ENCODE measurements around the gene NEU3.
"Not testable (repeated sequence)": the region's sequence is repeated elsewhere in the genome, so short reads cannot be mapped to it uniquely, and the experiment has no call there.

The NEU3 gene

GRCh38 chr11:74990150-74990549 is 1.4 kb downstream of the NEU3 start:
- not testable (repeated sequence) for H3K9ac ChIP-seq (ENCODE audit: low read length); H4K91ac ChIP-seq (ENCODE audit: low read length); H3K4ac ChIP-seq (ENCODE audit: low read depth in 1 of 2, low read length in 2 of 2); H2AFZ ChIP-seq (ENCODE audit: low read depth, low read length); DNase-seq; H3K4me1 ChIP-seq (ENCODE audit: control insufficient read depth, insufficient read depth, low read depth, low read length); H3K18ac ChIP-seq (ENCODE audit: low read depth in 1 of 2, low read length in 2 of 2); H3K23ac ChIP-seq (ENCODE audit: low read length in 2 of 2); H2BK15ac ChIP-seq (ENCODE audit: low read depth, poor library complexity, severe bottlenecking); H2BK120ac ChIP-seq (ENCODE audit: low read depth, low read length); H3K9me3 ChIP-seq (ENCODE audit: control insufficient read depth, low read length); H3K4me2 ChIP-seq (ENCODE audit: low read length, poor library complexity, severe bottlenecking); H4K8ac ChIP-seq (ENCODE audit: low read length); H3K27ac ChIP-seq (ENCODE audit: low read length, poor library complexity, severe bottlenecking); H3K14ac ChIP-seq (ENCODE audit: low read length in 2 of 2); H2AK5ac ChIP-seq (ENCODE audit: low read length, severe bottlenecking); H3K27me3 ChIP-seq (ENCODE audit: control insufficient read depth in 1 of 2, insufficient read depth in 1 of 2, low read length in 2 of 2); H2BK5ac ChIP-seq (ENCODE audit: low read depth, low read length, poor library complexity, severe bottlenecking); H2BK12ac ChIP-seq (ENCODE audit: low read length in 2 of 2); H3K4me3 ChIP-seq (ENCODE audit: insufficient read depth in 1 of 2, low read depth in 1 of 2, low read length in 2 of 2)
- 100% methylated on average over 4 of the region's 4 CpGs for WGBS
- Histone ChIP-seq H3K79me1 (replicated peaks; ENCODE audit: low read length, poor library complexity, severe bottlenecking) (peaks cover 14% of the 10 kb centered on the region), H3K36me3 (ENCODE audit: control insufficient read depth in 1 of 2, insufficient read depth in 2 of 2, low read depth in 1 of 2, low read length in 2 of 2) (peaks cover 5 to 12% of the 10 kb centered on the region in 2 experiments)

- no peaks in the 10 kb centered on the region for H3K27me3 ChIP-seq (ENCODE audit: control insufficient read depth in 1 of 2, insufficient read depth in 1 of 2, low read length in 2 of 2)
- H3K9me3 ChIP-seq (ENCODE audit: control insufficient read depth, low read length), result no peaks in the 10 kb centered on the region
- no peak overlapping the region for H3K23ac ChIP-seq (ENCODE audit: low read length in 2 of 2)
- no peak overlapping the region for H2BK5ac ChIP-seq (ENCODE audit: low read depth, low read length, poor library complexity, severe bottlenecking)
- H4K91ac ChIP-seq (ENCODE audit: low read length), result no peak overlapping the region
- no peak overlapping the region for H3K4me2 ChIP-seq (ENCODE audit: low read length, poor library complexity, severe bottlenecking)
- H2BK15ac ChIP-seq (ENCODE audit: low read depth, poor library complexity, severe bottlenecking), result no peak overlapping the region
- H3K4ac ChIP-seq (ENCODE audit: low read depth in 1 of 2, low read length in 2 of 2), result no peak overlapping the region
- H3K79me1 ChIP-seq (replicated peaks; ENCODE audit: low read length, poor library complexity, severe bottlenecking), result peaks cover 14% of the 10 kb centered on the region
- no peak overlapping the region for H3K18ac ChIP-seq (ENCODE audit: low read depth in 1 of 2, low read length in 2 of 2)
- peaks cover 5 to 16% of the 10 kb centered on the region in 2 experiments for H3K36me3 ChIP-seq (ENCODE audit: control insufficient read depth in 1 of 2, insufficient read depth in 2 of 2, low read depth in 1 of 2, low read length in 2 of 2)
- H2AK5ac ChIP-seq (ENCODE audit: low read length, severe bottlenecking), result no peak overlapping the region
- H2BK12ac ChIP-seq (ENCODE audit: low read length in 2 of 2), result no peak overlapping the region
- peaks cover 1% of the 10 kb centered on the region for H3K4me1 ChIP-seq (ENCODE audit: control insufficient read depth, insufficient read depth, low read depth, low read length)
- H2BK120ac ChIP-seq (ENCODE audit: low read depth, low read length), result no peak overlapping the region
- H3K4me3 ChIP-seq (ENCODE audit: insufficient read depth in 1 of 2, low read depth in 1 of 2, low read length in 2 of 2), result no peak overlapping the region
- no peak for DNase-seq
- H3K27ac ChIP-seq (ENCODE audit: low read length, poor library complexity, severe bottlenecking), result no peak overlapping the region
- WGBS, result 67% methylated on average over 1 of the region's 1 CpG
- H2AFZ ChIP-seq (ENCODE audit: low read depth, low read length), result no peak overlapping the region
- no peak overlapping the region for H4K8ac ChIP-seq (ENCODE audit: low read length)
- H3K14ac ChIP-seq (ENCODE audit: low read length in 2 of 2), result no peak overlapping the region
- no peak overlapping the region for H3K9ac ChIP-seq (ENCODE audit: low read length)
Observed at GRCh38 chr11:74990941-74991340, 2.2 kb downstream of the NEU3 start.

GRCh38 chr11:74992852-74993251 is 4.1 kb downstream of the NEU3 start:
- Histone ChIP-seq H3K4me2 (ENCODE audit: low read length, poor library complexity, severe bottlenecking) (no peak overlapping the region), H3K4me3 (ENCODE audit: insufficient read depth in 1 of 2, low read depth in 1 of 2, low read length in 2 of 2) (no peak overlapping the region), H3K4me1 (ENCODE audit: control insufficient read depth, insufficient read depth, low read depth, low read length) (peaks cover 1% of the 10 kb centered on the region), H3K4ac (ENCODE audit: low read depth in 1 of 2, low read length in 2 of 2) (no peak overlapping the region), H3K23ac (ENCODE audit: low read length in 2 of 2) (no peak overlapping the region), H3K14ac (ENCODE audit: low read length in 2 of 2) (no peak overlapping the region), H3K27ac (ENCODE audit: low read length, poor library complexity, severe bottlenecking) (no peak overlapping the region), H2AK5ac (ENCODE audit: low read length, severe bottlenecking) (no peak overlapping the region), H2BK5ac (ENCODE audit: low read depth, low read length, poor library complexity, severe bottlenecking) (no peak overlapping the region), H3K9ac (ENCODE audit: low read length) (no peak overlapping the region), H3K36me3 (ENCODE audit: control insufficient read depth in 1 of 2, insufficient read depth in 2 of 2, low read depth in 1 of 2, low read length in 2 of 2) (peaks cover 5 to 16% of the 10 kb centered on the region in 2 experiments), H3K18ac (ENCODE audit: low read depth in 1 of 2, low read length in 2 of 2) (no peak overlapping the region), H2BK15ac (ENCODE audit: low read depth, poor library complexity, severe bottlenecking) (no peak overlapping the region), H3K27me3 (ENCODE audit: control insufficient read depth in 1 of 2, insufficient read depth in 1 of 2, low read length in 2 of 2) (no peaks in the 10 kb centered on the region), H2AFZ (ENCODE audit: low read depth, low read length) (no peak overlapping the region), H2BK120ac (ENCODE audit: low read depth, low read length) (no peak overlapping the region), H3K79me1 (replicated peaks; ENCODE audit: low read length, poor library complexity, severe bottlenecking) (peaks cover 14% of the 10 kb centered on the region), H3K9me3 (ENCODE audit: control insufficient read depth, low read length) (no peaks in the 10 kb centered on the region), H2BK12ac (ENCODE audit: low read length in 2 of 2) (no peak overlapping the region), H4K91ac (ENCODE audit: low read length) (no peak overlapping the region), H4K8ac (ENCODE audit: low read length) (no peak overlapping the region)
- no CpG with 5 or more reads among the region's 5 CpGs for WGBS
- DNase-seq, result no peak

- WGBS, result 93% methylated on average over 3 of the region's 3 CpGs
- Histone ChIP-seq H3K9me3 (ENCODE audit: control insufficient read depth, low read length) (no peaks in the 10 kb centered on the region), H3K4me1 (ENCODE audit: control insufficient read depth, insufficient read depth, low read depth, low read length) (no peaks in the 10 kb centered on the region), H2BK12ac (ENCODE audit: low read length in 2 of 2) (no peak overlapping the region), H2BK15ac (ENCODE audit: low read depth, poor library complexity, severe bottlenecking) (no peak overlapping the region), H3K23ac (ENCODE audit: low read length in 2 of 2) (no peak overlapping the region), H3K9ac (ENCODE audit: low read length) (no peak overlapping the region), H2BK5ac (ENCODE audit: low read depth, low read length, poor library complexity, severe bottlenecking) (no peak overlapping the region), H3K4me3 (ENCODE audit: insufficient read depth in 1 of 2, low read depth in 1 of 2, low read length in 2 of 2) (no peak overlapping the region), H3K4me2 (ENCODE audit: low read length, poor library complexity, severe bottlenecking) (no peak overlapping the region), H3K18ac (ENCODE audit: low read depth in 1 of 2, low read length in 2 of 2) (no peak overlapping the region), H3K36me3 (ENCODE audit: control insufficient read depth in 1 of 2, insufficient read depth in 2 of 2, low read depth in 1 of 2, low read length in 2 of 2) (peaks cover 8 to 10% of the 10 kb centered on the region in 2 experiments), H3K4ac (ENCODE audit: low read depth in 1 of 2, low read length in 2 of 2) (no peak overlapping the region), H2AFZ (ENCODE audit: low read depth, low read length) (no peak overlapping the region), H3K79me1 (replicated peaks; ENCODE audit: low read length, poor library complexity, severe bottlenecking) (no peaks in the 10 kb centered on the region), H4K8ac (ENCODE audit: low read length) (no peak overlapping the region), H3K14ac (ENCODE audit: low read length in 2 of 2) (no peak overlapping the region), H2BK120ac (ENCODE audit: low read depth, low read length) (no peak overlapping the region), H2AK5ac (ENCODE audit: low read length, severe bottlenecking) (no peak overlapping the region), H3K27ac (ENCODE audit: low read length, poor library complexity, severe bottlenecking) (no peak overlapping the region), H3K27me3 (ENCODE audit: control insufficient read depth in 1 of 2, insufficient read depth in 1 of 2, low read length in 2 of 2) (no peaks in the 10 kb centered on the region), H4K91ac (ENCODE audit: low read length) (no peak overlapping the region)
- no peak for DNase-seq
Observed at GRCh38 chr11:75000975-75001354, 12.2 kb downstream of the NEU3 start.

Measured in mesenchymal stem cell (in vitro differentiated cells and primary cell).